ENCODE results near the gene LMO4.

Gene LMO4

DNA sequence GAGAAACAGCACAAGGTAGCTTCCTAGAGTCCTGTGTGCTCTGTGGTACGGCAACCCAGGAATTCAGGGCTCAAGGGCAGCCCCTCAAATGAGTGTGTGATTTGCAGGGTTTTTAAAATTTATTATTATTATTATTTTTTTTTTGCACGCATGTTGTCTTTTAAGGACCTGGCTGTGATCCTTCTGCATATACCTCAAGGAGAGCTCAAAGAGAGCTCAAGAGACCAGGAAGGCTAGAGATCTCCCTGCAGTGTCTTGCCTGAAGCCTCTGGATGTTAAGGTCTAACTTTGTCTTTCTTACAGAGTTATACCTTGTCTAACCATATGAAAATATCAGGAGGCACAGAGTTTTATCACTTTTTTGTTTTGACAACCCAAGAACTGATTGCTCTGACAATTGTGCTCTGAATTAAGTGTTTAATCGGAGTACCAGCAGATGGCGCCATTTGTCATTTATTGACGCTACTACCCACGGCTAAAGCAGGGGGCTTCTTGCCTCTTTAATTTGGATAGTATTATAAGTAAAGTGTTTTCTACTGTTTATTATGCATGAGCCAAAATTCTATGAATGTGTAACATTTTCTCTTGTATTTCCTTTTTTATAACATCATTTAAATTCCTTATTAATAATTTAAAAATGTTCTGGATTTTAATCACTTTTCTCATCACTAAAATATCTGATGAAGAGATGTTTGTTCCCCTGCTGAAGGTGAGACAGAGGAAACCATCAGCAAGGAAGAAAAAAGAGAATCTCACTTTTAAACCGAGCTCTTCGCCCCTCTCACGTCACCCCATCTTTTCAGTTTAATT, 35.8 kb upstream of the LMO4 start:
- ChIA-PET CTCF (interaction anchor here (0.5 to 6.1 kb wide), 38 partner anchors 9 to 1301 kb away, joined by 3 to 72 read pairs (median 3); no protein-coding TSS in a partner anchor), POLR2A (no interaction called here)
- TF ChIP-seq, protein P1, sequence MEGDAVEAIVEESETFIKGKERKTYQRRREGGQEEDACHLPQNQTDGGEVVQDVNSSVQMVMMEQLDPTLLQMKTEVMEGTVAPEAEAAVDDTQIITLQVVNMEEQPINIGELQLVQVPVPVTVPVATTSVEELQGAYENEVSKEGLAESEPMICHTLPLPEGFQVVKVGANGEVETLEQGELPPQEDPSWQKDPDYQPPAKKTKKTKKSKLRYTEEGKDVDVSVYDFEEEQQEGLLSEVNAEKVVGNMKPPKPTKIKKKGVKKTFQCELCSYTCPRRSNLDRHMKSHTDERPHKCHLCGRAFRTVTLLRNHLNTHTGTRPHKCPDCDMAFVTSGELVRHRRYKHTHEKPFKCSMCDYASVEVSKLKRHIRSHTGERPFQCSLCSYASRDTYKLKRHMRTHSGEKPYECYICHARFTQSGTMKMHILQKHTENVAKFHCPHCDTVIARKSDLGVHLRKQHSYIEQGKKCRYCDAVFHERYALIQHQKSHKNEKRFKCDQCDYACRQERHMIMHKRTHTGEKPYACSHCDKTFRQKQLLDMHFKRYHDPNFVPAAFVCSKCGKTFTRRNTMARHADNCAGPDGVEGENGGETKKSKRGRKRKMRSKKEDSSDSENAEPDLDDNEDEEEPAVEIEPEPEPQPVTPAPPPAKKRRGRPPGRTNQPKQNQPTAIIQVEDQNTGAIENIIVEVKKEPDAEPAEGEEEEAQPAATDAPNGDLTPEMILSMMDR (IDR thresholded peaks at IDR 0.05; ENCODE audit: control extremely low read depth, extremely low read depth, low read depth, missing control alignments): peak; percentile 66
- peak; percentile 48 for DNase-seq (ENCODE audit: extremely low spot score)

DNA sequence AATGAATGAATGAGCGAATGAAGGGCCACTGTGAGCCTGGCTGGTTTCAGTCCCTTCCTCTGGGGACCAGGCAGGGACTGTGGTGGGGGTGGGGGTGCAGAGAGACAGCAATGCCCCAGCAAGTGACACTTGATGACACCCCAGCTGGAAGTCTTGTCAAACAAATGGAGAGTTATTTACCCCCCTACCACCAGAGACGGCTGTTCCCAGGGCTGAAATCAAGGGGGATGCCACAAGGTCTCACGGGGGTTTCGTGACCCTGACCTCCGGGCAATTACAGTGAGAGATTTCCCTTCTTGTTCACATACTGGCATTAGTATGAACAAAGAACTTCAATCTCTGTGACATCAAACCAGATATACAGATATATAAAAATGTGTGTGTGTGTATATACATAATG, 34.0 kb upstream of the LMO4 start:
- ChIA-PET POLR2A (no interaction called here), CTCF (interaction anchor here (1.3 to 6.1 kb wide), 5 partner anchors 16 to 941 kb away, joined by 3 to 72 read pairs (median 5); no protein-coding TSS in a partner anchor)
- no peak for DNase-seq (ENCODE audit: extremely low spot score)
- TF ChIP-seq, protein P1 (IDR thresholded peaks at IDR 0.05; ENCODE audit: control extremely low read depth, extremely low read depth, low read depth, missing control alignments): no peak

DNA sequence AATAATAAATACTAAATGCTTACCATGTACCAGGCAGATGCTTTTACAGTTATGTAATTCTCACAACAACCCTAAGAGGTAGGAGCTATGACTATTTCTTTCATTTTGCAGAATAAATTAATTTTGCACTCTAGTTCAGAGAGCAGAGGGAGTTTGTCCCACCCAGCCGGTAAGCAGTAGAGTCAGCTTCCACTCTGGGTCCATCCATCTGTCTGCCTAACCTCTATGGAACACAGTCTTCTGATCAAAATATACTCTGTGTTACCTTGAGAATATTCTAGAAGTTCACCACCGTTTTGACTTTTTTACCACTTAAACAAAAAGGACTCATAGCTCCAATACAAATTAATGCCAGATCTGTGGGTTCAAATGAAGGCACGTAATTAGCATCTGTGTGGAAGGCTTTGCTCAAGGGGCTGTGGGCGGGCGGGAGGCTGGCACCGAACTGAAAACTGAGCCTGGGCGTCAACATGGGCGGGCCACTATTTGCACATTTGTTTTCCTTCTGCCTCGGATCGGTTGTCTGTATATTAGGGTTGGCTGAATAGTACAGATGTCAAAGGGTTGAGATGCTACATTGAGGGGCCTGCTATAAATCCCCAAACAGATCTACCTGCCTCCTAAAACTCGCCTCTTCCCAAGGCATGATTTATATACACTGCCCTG, 33.1 kb upstream of the LMO4 start:
- ChIA-PET POLR2A (no interaction called here), CTCF (interaction anchor here (2.2 to 6.1 kb wide), 2 partner anchors 15 to 658 kb away, joined by 5 to 72 read pairs; no protein-coding TSS in a partner anchor)
- DNase-seq (ENCODE audit: extremely low spot score): no peak
- TF ChIP-seq, protein P1 (IDR thresholded peaks at IDR 0.05; ENCODE audit: control extremely low read depth, extremely low read depth, low read depth, missing control alignments): no peak

DNA sequence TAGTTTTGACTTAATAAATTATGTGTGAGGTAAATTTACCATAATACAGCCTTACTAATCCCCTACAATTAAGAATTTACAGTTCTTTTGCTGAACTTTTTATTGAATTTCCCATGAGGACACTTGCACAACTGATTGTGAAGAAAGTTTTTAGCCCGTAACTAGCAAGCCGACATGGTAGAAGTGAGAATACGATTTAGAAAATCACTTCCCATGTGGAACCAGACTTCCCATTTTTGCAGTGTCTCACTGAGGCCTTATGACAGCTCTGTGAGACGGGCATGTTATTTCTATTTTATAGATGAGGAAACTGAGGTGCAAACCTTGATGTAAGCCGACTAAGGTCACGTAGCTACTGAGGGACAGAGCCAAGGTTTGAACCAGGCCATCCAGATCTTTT, 32.5 kb upstream of the LMO4 start:
- TF ChIP-seq, protein P1 (IDR thresholded peaks at IDR 0.05; ENCODE audit: control extremely low read depth, extremely low read depth, low read depth, missing control alignments): no peak
- ChIA-PET CTCF (interaction anchor here (6.1 kb wide), 1 partner anchor 657 kb away, joined by 72 read pairs; no protein-coding TSS in a partner anchor), POLR2A (no interaction called here)
- DNase-seq (ENCODE audit: extremely low spot score): no peak

DNA sequence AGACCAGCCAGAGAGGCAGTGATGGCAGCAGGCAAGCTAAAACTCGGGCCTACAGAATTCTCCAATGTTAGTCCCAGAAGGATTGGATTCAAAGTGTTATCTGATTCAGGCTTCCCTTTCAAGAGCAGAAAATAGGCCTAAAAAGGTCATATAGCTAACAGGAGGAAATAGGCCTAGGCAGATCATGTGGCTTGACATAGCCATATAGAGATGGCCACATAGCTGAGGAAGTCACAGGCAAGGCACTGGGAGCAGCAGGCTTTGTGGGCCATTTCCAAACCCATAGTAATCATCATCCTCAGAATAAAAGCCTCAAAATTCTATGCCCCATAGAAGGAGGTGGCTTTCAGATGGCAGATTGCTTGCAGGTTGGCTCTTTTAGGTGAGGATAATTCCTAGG, 29.0 kb upstream of the LMO4 start:
- TF ChIP-seq, protein P1 (IDR thresholded peaks at IDR 0.05; ENCODE audit: control extremely low read depth, extremely low read depth, low read depth, missing control alignments): no peak
- ChIA-PET CTCF (interaction anchor here (1.0 to 1.6 kb wide), 4 partner anchors 9 to 654 kb away, joined by 3 to 9 read pairs (median 4); no protein-coding TSS in a partner anchor), POLR2A (no interaction called here)
- no peak for DNase-seq (ENCODE audit: extremely low spot score)

DNA sequence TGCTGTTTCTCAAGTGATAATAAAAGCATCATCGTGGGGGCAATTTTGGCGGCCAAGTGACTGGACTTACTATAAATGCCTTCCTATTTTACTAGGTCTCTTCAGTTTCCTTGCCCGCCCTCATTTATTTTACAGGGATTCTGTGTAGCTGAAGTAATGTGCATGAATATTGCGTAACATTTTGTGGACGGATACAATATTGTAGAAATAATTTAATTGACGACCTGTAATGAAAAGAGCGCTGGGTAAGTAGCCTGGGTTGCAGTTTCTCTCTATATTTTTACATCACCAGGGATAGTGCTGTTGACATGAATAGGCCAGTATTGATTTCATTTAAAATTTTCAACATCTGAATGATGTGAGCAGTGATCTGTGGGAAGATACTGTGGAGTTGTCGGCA, 28.1 kb upstream of the LMO4 start:
- TF ChIP-seq, protein P1 (IDR thresholded peaks at IDR 0.05; ENCODE audit: control extremely low read depth, extremely low read depth, low read depth, missing control alignments): no peak
- ChIA-PET POLR2A (no interaction called here), CTCF (interaction anchor here (1.5 kb wide), 1 partner anchor 169 kb away, joined by 3 read pairs; no protein-coding TSS in a partner anchor)
- no peak for DNase-seq (ENCODE audit: extremely low spot score)

Measured in GM10248 (cell line).